DOHH2 (cell line): ENCODE measurements around the gene CDH4.

ENCODE experiments used
- CTCF ChIP-seq: fragments of 200-600 bp; sonication (generic); IDR thresholded peaks from one replicate; pipeline ENCODE4 v1.5.1; 2014; ENCODE audit warnings: antibody characterized with exemption, mild to moderate bottlenecking, low read depth, low read length; ENCODE audit not compliant: poor library complexity, severe bottlenecking
- EZH2phosphoT487 ChIP-seq: fragments of 200-600 bp; sonication (generic); IDR thresholded peaks from 2 replicates; pipeline ENCODE4 v1.6.1; 2017; ENCODE audit warnings: borderline replicate concordance, mild to moderate bottlenecking, antibody characterized with exemption, low read length, moderate library complexity, mixed read lengths

DNA sequence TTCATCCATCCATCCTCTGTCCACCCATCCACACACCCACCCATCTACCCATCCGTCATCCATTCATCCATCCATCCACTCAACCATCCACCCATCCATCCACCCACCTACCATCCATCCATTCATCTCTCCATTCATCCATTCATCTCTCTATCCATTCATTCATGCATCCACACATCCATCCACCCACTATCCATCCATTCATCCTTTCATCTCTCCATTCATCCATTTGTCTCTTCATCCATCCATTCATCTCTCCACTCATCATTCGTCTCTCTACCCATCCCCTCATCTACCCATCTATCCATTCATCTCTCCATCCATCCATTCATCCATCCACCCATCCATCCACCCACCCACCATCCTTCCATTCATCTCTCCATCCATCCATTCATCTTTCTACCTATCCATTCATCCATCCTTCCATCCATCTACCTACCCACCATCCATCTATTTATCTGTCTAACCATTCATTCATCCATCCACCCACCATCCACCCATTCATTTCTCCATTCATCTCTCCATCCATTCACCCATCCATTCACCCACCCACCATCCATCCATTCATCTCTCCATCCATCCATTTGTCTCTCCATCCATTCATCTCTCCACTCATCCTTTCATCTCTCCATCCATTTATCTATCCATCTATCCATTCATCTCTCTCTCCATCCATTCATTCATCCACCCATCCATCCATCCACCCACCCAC, 538.2 kb downstream of the CDH4 start:
- TF ChIP-seq EZH2phosphoT487 (no peak), CTCF (no peak)
